Neural cell (in vitro differentiated cells): Measurements from ENCODE around the gene ADAMTS8. TPM values are rescaled to one million over a fixed set of nuclear protein-coding genes. Genes with fewer than 3 reads are reported as not detected.

Experiments used
- H2AFZ ChIP-seq: fragments of 200-600, 300-800 bp; sonication (generic), shearing (Covaris generic); 2 replicates; pipeline ENCODE4 v1.6.0; 2014; ENCODE audit warnings: low read depth, mild to moderate bottlenecking, antibody characterized with exemption, low read length, moderate library complexity
- H3F3A ChIP-seq: fragments of 200-600 bp; shearing (Covaris generic); 2 replicates; pipeline ENCODE4 v1.6.1; 2016; ENCODE audit warnings: mild to moderate bottlenecking, moderate library complexity, mixed read lengths, antibody characterized with exemption, low read length; ENCODE audit not compliant: insufficient read depth, poor library complexity, severe bottlenecking
- H3K27ac ChIP-seq: fragments of 200-600, 300-800 bp; sonication (generic), shearing (Covaris generic); 2 replicates; pipeline ENCODE4 v1.5.1; 2014; ENCODE audit warnings: mild to moderate bottlenecking, low read length, moderate library complexity
- H3K27me3 ChIP-seq: fragments of 300-800, 200-600 bp; sonication (generic), shearing (Covaris generic); 2 replicates; pipeline ENCODE4 v1.6.0; 2014; ENCODE audit warnings: mild to moderate bottlenecking, low read depth, low read length, moderate library complexity; ENCODE audit not compliant: insufficient read depth
- H3K36me3 ChIP-seq: fragments of 300-800, 200-600 bp; sonication (generic), shearing (Covaris generic); 2 replicates; pipeline ENCODE4 v1.5.1; 2014; ENCODE audit warnings: mild to moderate bottlenecking, antibody characterized with exemption, low read length, moderate library complexity; ENCODE audit not compliant: insufficient read depth
- H3K4me2 ChIP-seq: fragments of 300-800, 200-600 bp; sonication (generic), shearing (Covaris generic); 2 replicates; pipeline ENCODE4 v1.6.0; 2014; ENCODE audit warnings: mild to moderate bottlenecking, low read length
- H3K4me3 ChIP-seq: fragments of 300-800, 200-600 bp; sonication (generic), shearing (Covaris generic); 2 replicates; pipeline ENCODE4 v1.5.1; 2014; ENCODE audit warnings: mild to moderate bottlenecking, low read length, moderate library complexity
- H3K79me2 ChIP-seq: fragments of 200-600 bp; shearing (Covaris generic); replicated peaks from 2 replicates; pipeline ENCODE4 v1.6.0; 2014; ENCODE audit warnings: mild to moderate bottlenecking, low read length, moderate library complexity; ENCODE audit not compliant: insufficient read depth
- H3K9ac ChIP-seq: fragments of 300-800, 200-600 bp; sonication (generic), shearing (Covaris generic); 2 replicates; pipeline ENCODE4 v1.6.1; 2016; ENCODE audit warnings: mild to moderate bottlenecking, low read length, mixed read lengths
- H3K9me2 ChIP-seq: fragments of 200-600 bp; shearing (Covaris generic); 2 replicates; pipeline ENCODE4 v1.6.1; 2016; ENCODE audit warnings: mild to moderate bottlenecking, low read length, mixed read lengths; ENCODE audit not compliant: insufficient read depth
- H3K9me3 ChIP-seq: fragments of 200-600, 300-800 bp; sonication (generic), shearing (Covaris generic); 2 replicates; pipeline ENCODE4 v1.6.1; 2016; ENCODE audit warnings: mild to moderate bottlenecking, mixed run types, low read length, moderate library complexity, mixed read lengths
- H4K20me1 ChIP-seq: fragments of 200-600 bp; shearing (Covaris generic); 2 replicates; pipeline ENCODE4 v1.6.1; 2016; ENCODE audit warnings: mild to moderate bottlenecking, mixed run types; ENCODE audit not compliant: insufficient read depth
- EP300 ChIP-seq: fragments of 450-650 bp; conservative IDR thresholded peaks from 2 replicates; pipeline ENCODE4 v1.6.1; 2014; ENCODE audit warnings: antibody characterized with exemption, mild to moderate bottlenecking, moderate library complexity; ENCODE audit not compliant: poor library complexity, severe bottlenecking
- EZH2 ChIP-seq: fragments of 200-600, 300-800 bp; shearing (Covaris generic), sonication (generic); IDR thresholded peaks from 2 replicates; pipeline ENCODE4 v1.6.1; 2014; ENCODE audit warnings: antibody characterized with exemption, low read length, borderline replicate concordance, mild to moderate bottlenecking; ENCODE audit not compliant: insufficient read depth, poor library complexity, severe bottlenecking
- MXI1 ChIP-seq: fragments of 450-650 bp; conservative IDR thresholded peaks from 2 replicates; pipeline ENCODE4 v1.6.1; 2014; ENCODE audit warnings: antibody characterized with exemption, mild to moderate bottlenecking; ENCODE audit not compliant: poor library complexity, severe bottlenecking
- POLR2AphosphoS5 ChIP-seq: IDR thresholded peaks from 2 replicates; pipeline ENCODE4 v1.6.1; 2012
- RAD21 ChIP-seq: fragments of 450-650 bp; conservative IDR thresholded peaks from 2 replicates; pipeline ENCODE4 v1.6.1; 2014; ENCODE audit warnings: antibody characterized with exemption, mild to moderate bottlenecking, moderate library complexity
- SMC3 ChIP-seq: fragments of 450-650 bp; conservative IDR thresholded peaks from 2 replicates; pipeline ENCODE4 v1.6.1; 2014; ENCODE audit warnings: antibody characterized with exemption, mild to moderate bottlenecking, moderate library complexity; ENCODE audit not compliant: poor library complexity
- TAF1 ChIP-seq: IDR thresholded peaks from 2 replicates; pipeline ENCODE4 v1.6.1; 2012; ENCODE audit warnings: low read depth
- polyA plus RNA-seq: library from polyadenylated mRNA; depleted of rRNA; stranded (reverse); fragments of >200 nt; gene quantifications from 2 replicates; pipeline ENCODE4 v1.2.3, GENCODE V29; 2014
- TF ChIP-seq, protein P1 (sequence below): fragments of 450-650 bp; IDR thresholded peaks from 2 replicates; pipeline ENCODE4 v1.5.1; 2014; ENCODE audit warnings: antibody characterized with exemption, mild to moderate bottlenecking, moderate library complexity; ENCODE audit not compliant: poor library complexity, severe bottlenecking
- TF ChIP-seq, protein P2 (sequence below): IDR thresholded peaks from 2 replicates; pipeline ENCODE4 v1.6.1; 2012; ENCODE audit warnings: borderline replicate concordance

The ADAMTS8 gene
- polyA plus RNA-seq, 1 donor from 2014 or later = 0.94 TPM

DNA sequence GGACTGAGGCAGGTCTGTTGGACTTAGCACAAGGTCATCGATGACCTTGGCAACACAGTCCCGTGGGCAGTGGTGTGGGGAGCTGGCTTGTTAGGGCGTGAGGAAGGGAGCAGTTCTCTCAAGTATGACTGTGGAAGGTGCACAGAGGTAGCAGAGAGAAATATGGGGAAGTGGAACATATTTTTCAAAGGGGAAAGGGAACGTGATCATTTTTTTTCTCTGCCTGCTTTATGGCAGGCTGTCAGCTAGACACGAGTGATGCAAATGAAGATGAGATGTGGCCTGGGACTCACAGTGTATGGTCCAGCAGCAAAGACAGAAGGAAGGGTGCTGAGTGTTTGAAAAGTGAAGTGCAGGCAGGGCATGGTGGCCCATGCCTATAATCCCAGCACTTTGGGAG lies 30.6 kb downstream of the ADAMTS8 start:
- Histone ChIP-seq H3K27me3 (no peaks in the 10 kb centered on the region), H3K9me2 (no peaks in the 10 kb centered on the region), H2AFZ (no peak overlapping the region)

DNA sequence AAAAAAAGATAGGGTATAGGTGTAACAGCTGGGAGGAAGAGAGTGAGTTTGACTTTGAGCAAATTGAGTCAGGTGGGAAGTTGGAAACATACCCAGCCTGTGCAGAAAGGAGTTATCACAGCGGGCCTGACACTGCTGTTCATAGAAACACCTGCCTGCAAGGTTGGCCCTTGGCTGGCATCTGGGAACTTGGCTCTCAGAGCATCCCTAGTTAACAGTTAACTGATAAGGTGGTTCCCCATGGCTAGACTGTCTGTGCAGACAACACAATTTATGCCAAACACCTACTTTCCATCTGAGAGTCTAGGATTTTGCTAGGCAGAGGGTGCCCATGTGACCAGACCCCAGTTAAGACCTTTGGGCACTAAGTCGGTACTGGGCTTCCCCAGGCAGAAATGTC lies 31.4 kb downstream of the ADAMTS8 start:
- TF ChIP-seq, protein P1, sequence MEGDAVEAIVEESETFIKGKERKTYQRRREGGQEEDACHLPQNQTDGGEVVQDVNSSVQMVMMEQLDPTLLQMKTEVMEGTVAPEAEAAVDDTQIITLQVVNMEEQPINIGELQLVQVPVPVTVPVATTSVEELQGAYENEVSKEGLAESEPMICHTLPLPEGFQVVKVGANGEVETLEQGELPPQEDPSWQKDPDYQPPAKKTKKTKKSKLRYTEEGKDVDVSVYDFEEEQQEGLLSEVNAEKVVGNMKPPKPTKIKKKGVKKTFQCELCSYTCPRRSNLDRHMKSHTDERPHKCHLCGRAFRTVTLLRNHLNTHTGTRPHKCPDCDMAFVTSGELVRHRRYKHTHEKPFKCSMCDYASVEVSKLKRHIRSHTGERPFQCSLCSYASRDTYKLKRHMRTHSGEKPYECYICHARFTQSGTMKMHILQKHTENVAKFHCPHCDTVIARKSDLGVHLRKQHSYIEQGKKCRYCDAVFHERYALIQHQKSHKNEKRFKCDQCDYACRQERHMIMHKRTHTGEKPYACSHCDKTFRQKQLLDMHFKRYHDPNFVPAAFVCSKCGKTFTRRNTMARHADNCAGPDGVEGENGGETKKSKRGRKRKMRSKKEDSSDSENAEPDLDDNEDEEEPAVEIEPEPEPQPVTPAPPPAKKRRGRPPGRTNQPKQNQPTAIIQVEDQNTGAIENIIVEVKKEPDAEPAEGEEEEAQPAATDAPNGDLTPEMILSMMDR = no peak
- TF ChIP-seq EP300 (no peak), POLR2AphosphoS5 (no peak), MXI1 (no peak), TAF1 (no peak), RAD21 (no peak), SMC3 (no peak), EZH2 (no peak)
- TF ChIP-seq, protein P2, sequence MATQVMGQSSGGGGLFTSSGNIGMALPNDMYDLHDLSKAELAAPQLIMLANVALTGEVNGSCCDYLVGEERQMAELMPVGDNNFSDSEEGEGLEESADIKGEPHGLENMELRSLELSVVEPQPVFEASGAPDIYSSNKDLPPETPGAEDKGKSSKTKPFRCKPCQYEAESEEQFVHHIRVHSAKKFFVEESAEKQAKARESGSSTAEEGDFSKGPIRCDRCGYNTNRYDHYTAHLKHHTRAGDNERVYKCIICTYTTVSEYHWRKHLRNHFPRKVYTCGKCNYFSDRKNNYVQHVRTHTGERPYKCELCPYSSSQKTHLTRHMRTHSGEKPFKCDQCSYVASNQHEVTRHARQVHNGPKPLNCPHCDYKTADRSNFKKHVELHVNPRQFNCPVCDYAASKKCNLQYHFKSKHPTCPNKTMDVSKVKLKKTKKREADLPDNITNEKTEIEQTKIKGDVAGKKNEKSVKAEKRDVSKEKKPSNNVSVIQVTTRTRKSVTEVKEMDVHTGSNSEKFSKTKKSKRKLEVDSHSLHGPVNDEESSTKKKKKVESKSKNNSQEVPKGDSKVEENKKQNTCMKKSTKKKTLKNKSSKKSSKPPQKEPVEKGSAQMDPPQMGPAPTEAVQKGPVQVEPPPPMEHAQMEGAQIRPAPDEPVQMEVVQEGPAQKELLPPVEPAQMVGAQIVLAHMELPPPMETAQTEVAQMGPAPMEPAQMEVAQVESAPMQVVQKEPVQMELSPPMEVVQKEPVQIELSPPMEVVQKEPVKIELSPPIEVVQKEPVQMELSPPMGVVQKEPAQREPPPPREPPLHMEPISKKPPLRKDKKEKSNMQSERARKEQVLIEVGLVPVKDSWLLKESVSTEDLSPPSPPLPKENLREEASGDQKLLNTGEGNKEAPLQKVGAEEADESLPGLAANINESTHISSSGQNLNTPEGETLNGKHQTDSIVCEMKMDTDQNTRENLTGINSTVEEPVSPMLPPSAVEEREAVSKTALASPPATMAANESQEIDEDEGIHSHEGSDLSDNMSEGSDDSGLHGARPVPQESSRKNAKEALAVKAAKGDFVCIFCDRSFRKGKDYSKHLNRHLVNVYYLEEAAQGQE = no peak

More for the DNA sequence above, 30.6 kb downstream of the ADAMTS8 start:
- Histone ChIP-seq H3K4me3 (no peak overlapping the region), H3F3A (no peaks in the 10 kb centered on the region), H4K20me1 (no peaks in the 10 kb centered on the region), H3K27ac (no peak overlapping the region), H3K79me2 (no peaks in the 10 kb centered on the region), H3K9me3 (no peaks in the 10 kb centered on the region), H3K9ac (no peak overlapping the region), H3K4me2 (no peak overlapping the region), H3K36me3 (no peaks in the 10 kb centered on the region)
- TF ChIP-seq POLR2AphosphoS5 (no peak), EZH2 (no peak), TAF1 (no peak), EP300 (no peak), RAD21 (no peak), SMC3 (no peak), MXI1 (no peak)
- TF ChIP-seq, protein P2 = no peak
- TF ChIP-seq, protein P1 = no peak

More for the DNA sequence above, 31.4 kb downstream of the ADAMTS8 start:
- no peak overlapping the region for H3K27ac ChIP-seq
- no peaks in the 10 kb centered on the region for H3K9me2 ChIP-seq
- no peak overlapping the region for H3K9ac ChIP-seq
- H3K27me3 ChIP-seq = no peaks in the 10 kb centered on the region
- no peaks in the 10 kb centered on the region for H4K20me1 ChIP-seq
- no peaks in the 10 kb centered on the region for H3K36me3 ChIP-seq
- H3K4me3 ChIP-seq = no peak overlapping the region
- no peaks in the 10 kb centered on the region for H3K79me2 ChIP-seq
- no peaks in the 10 kb centered on the region for H3F3A ChIP-seq
- no peak overlapping the region for H3K4me2 ChIP-seq
- no peak overlapping the region for H2AFZ ChIP-seq
- H3K9me3 ChIP-seq = no peaks in the 10 kb centered on the region
